Osteoblast (primary cell): ENCODE measurements around the gene CGN. TPM values are rescaled to one million over a fixed set of nuclear protein-coding genes. Genes with fewer than 3 reads are reported as not detected.

Source experiments
- DNase-seq: peaks from one replicate; pipeline ENCODE4 v3.0.0; 2011; ENCODE audit warnings: low spot score, mixed read lengths; ENCODE audit not compliant: insufficient read length; ENCODE audit errors: missing footprints
- H2AFZ ChIP-seq: 2 replicates; pipeline ENCODE4 v1.6.0; 2011; ENCODE audit warnings: mild to moderate bottlenecking, low read length
- H3K27ac ChIP-seq: 2 replicates; pipeline ENCODE4 v1.5.1; 2011; ENCODE audit warnings: mild to moderate bottlenecking, low read depth, low read length, moderate library complexity
- H3K27me3 ChIP-seq: 2 replicates; pipeline ENCODE4 v1.6.0; 2012; ENCODE audit warnings: mild to moderate bottlenecking, control low read depth, inconsistent platforms, low read length, moderate library complexity; ENCODE audit not compliant: insufficient read depth
- H3K36me3 ChIP-seq: 2 replicates; pipeline ENCODE4 v1.5.1; 2011; ENCODE audit warnings: mild to moderate bottlenecking, low read length, control low read depth, moderate library complexity; ENCODE audit not compliant: insufficient read depth
- H3K4me1 ChIP-seq: 2 replicates; pipeline ENCODE4 v1.5.1; 2011; ENCODE audit warnings: mild to moderate bottlenecking, low read length, control low read depth, moderate library complexity; ENCODE audit not compliant: insufficient read depth
- H3K4me2 ChIP-seq: 2 replicates; pipeline ENCODE4 v1.6.0; 2011; ENCODE audit warnings: mild to moderate bottlenecking, low read length; ENCODE audit not compliant: insufficient read depth
- H3K4me3 ChIP-seq: fragments of 200-600 bp; sonication (generic); 3 replicates; pipeline ENCODE4 v1.5.1; 2012; ENCODE audit warnings: mild to moderate bottlenecking, low read length, inconsistent platforms; ENCODE audit not compliant: insufficient read depth
- H3K79me2 ChIP-seq: 2 replicates; pipeline ENCODE4 v1.6.0; 2012; ENCODE audit warnings: mild to moderate bottlenecking, low read length, control low read depth, inconsistent platforms; ENCODE audit not compliant: insufficient read depth
- H3K9me3 ChIP-seq: 2 replicates; pipeline ENCODE4 v1.5.1; 2011; ENCODE audit warnings: low read depth, low read length, control low read depth
- H4K20me1 ChIP-seq: 2 replicates; pipeline ENCODE4 v1.6.0; 2012; ENCODE audit warnings: mild to moderate bottlenecking, low read length, control low read depth; ENCODE audit not compliant: insufficient read depth
- CTCF ChIP-seq: IDR thresholded peaks from 2 replicates; pipeline ENCODE4 v1.5.1; 2011; ENCODE audit warnings: mild to moderate bottlenecking, low read depth, low read length, moderate library complexity; ENCODE audit errors: extremely low read depth
- small RNA-seq: library from RNA; depleted of rRNA; stranded (forward); fragments of <200 nt; gene quantifications from one replicate; pipeline ENCODE3, GENCODE V24; 2012
- total RNA-seq: library from RNA; depleted of rRNA; stranded (reverse); fragments of >200 nt; gene quantifications from 2 replicates; pipeline ENCODE4 v1.2.3, GENCODE V29; 2012

CGN gene
- total RNA-seq, 1 donor = not detected

DNA sequence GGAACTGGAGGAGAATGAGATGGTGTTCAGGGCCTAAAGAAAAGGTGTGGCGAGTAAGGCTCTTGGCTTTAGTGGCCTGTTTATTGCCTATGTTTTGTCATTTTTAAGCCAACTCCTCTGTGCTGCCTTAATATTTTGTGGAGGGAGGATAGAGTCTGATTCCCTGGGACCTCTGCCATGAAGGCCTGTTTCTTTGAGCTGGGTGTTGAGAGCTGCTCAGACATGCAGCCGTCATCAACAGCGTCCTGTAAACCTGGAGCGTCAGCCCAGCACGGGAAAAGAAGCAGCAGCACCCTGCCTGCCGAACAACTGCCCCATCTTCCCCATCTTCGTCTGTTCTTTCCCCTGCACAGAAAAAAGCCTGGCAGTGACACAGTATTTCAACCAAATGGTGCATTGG lies 73.6 kb downstream of the CGN start:
- Histone ChIP-seq H3K27me3 (no peaks in the 10 kb centered on the region), H2AFZ (no peak overlapping the region), H3K36me3 (peaks cover 33% of the 10 kb centered on the region), H3K4me3 (no peak overlapping the region), H3K9me3 (no peaks in the 10 kb centered on the region), H3K4me1 (no peaks in the 10 kb centered on the region), H3K4me2 (no peak overlapping the region), H3K79me2 (no peaks in the 10 kb centered on the region), H4K20me1 (no peaks in the 10 kb centered on the region), H3K27ac (no peak overlapping the region)
- TF ChIP-seq CTCF = no peak
- DNase-seq = no peak

DNA sequence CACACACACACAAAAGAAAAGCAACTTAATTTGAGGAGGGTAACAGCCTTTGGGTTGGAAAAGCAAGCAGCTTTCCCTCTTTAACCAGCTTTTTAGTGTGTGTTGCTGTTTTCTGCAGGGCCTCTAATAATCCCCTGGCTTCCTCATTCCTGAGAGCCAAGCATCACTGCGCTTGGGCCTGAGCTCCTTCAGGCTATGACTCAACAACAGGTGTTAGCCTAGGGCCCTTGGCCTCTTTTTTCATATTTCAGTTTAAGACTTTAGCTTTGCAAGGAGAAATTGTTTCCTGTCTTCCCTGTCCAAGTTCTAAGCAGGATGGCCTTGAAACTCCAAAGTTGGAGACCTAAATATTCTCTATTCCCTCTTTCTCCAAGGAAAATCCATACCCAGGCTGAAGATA lies 74.4 kb downstream of the CGN start:
- no peak overlapping the region for H2AFZ ChIP-seq
- H3K27ac ChIP-seq = no peak overlapping the region
- H4K20me1 ChIP-seq = no peaks in the 10 kb centered on the region
- no peak overlapping the region for H3K4me2 ChIP-seq
- H3K79me2 ChIP-seq = no peaks in the 10 kb centered on the region
- TF ChIP-seq CTCF = no peak
- no peaks in the 10 kb centered on the region for H3K4me1 ChIP-seq
- no peaks in the 10 kb centered on the region for H3K27me3 ChIP-seq
- peaks cover 29% of the 10 kb centered on the region for H3K36me3 ChIP-seq
- no peak overlapping the region for H3K4me3 ChIP-seq
- no peak for DNase-seq
- H3K9me3 ChIP-seq = peaks cover under 1% of the 10 kb centered on the region

Small RNA genes within 50 kb of the gene (small RNA-seq; reads per million reads assigned to genes)
- gene MIR554 (not detected), gene RF00405 (0.30 reads per million)

Other genes starting within 250 kb of the CGN start
- 15.9 and 16.5 TPM in 2 replicates for gene ZNF687, start 229.1 kb upstream of the CGN start, total RNA-seq
- gene PI4KB, start 184.0 kb upstream of the CGN start, total RNA-seq = 43.3 and 43.8 TPM in 2 replicates
- 22.4 and 24.2 TPM in 2 replicates for gene RFX5, start 164.1 kb upstream of the CGN start, total RNA-seq
- 28.3 and 42.0 TPM in 2 replicates for gene SELENBP1, start 138.7 kb upstream of the CGN start, total RNA-seq
- gene PSMB4, start 111.8 kb upstream of the CGN start, total RNA-seq = 362 and 375 TPM in 2 replicates
- 26.8 and 56.9 TPM in 2 replicates for gene POGZ, start 51.9 kb upstream of the CGN start, total RNA-seq
- gene TUFT1, start 28.9 kb downstream of the CGN start, total RNA-seq = 12.7 and 16.3 TPM in 2 replicates
- gene SNX27, start 100.7 kb downstream of the CGN start, total RNA-seq = 23.5 and 25.6 TPM in 2 replicates
- gene CELF3, start 205.4 kb downstream of the CGN start, total RNA-seq = not detected in 2 replicates
- gene RIIAD1, start 210.1 kb downstream of the CGN start, total RNA-seq = not detected in 2 replicates